Measurements from ENCODE around the gene DHDH. TPM values are rescaled to one million over a fixed set of nuclear protein-coding genes. Genes with fewer than 3 reads are reported as not detected.

DHDH gene
- total and polyA plus RNA-seq, 2 experiments from 2014 or later = 2.2 to 10.2 TPM

- Histone ChIP-seq H3K36me3 (peaks cover 7% of the 10 kb centered on the region), H3K4me3 (no peak overlapping the region), H3K9me3 (ENCODE audit: low read depth) (no peaks in the 10 kb centered on the region), H3K27ac (peak overlapping the region; percentile 82), H3K4me1 (ENCODE audit: low read depth) (peaks cover 17% of the 10 kb centered on the region), H3K27me3 (no peaks in the 10 kb centered on the region)
- DNase-seq (ENCODE audit: low read depth in 1 of 2, low spot score in 1 of 2) = peak in 1 of 2 donors; percentile 40
- no peak for TF ChIP-seq CTCF (IDR thresholded peaks at IDR 0.05; ENCODE audit: low read depth, low read length)
Observed at GRCh38 chr19:48962029-48962848, 28.7 kb downstream of the DHDH start.

GRCh38 chr19:48962849-48963165 is 29.3 kb downstream of the DHDH start:
- Histone ChIP-seq H3K4me3 (no peak overlapping the region), H3K27me3 (no peaks in the 10 kb centered on the region), H3K9me3 (ENCODE audit: low read depth) (no peaks in the 10 kb centered on the region), H3K27ac (peak overlapping the region; percentile 82), H3K36me3 (peaks cover 7% of the 10 kb centered on the region), H3K4me1 (ENCODE audit: low read depth) (peaks cover 17% of the 10 kb centered on the region)
- no peak for DNase-seq (ENCODE audit: low read depth in 1 of 2, low spot score in 1 of 2)
- no peak for TF ChIP-seq CTCF (IDR thresholded peaks at IDR 0.05; ENCODE audit: low read depth, low read length)

GRCh38 chr19:48963371-48964204 is 30.1 kb downstream of the DHDH start:
- peak overlapping the region; percentile 4 for H3K4me3 ChIP-seq
- no peak for TF ChIP-seq CTCF (IDR thresholded peaks at IDR 0.05; ENCODE audit: low read depth, low read length)
- peak; percentile 55 to 76 for DNase-seq (ENCODE audit: low read depth in 1 of 2, low spot score in 1 of 2)
- no peaks in the 10 kb centered on the region for H3K27me3 ChIP-seq
- peaks cover 17% of the 10 kb centered on the region for H3K4me1 ChIP-seq (ENCODE audit: low read depth)
- H3K27ac ChIP-seq = peak overlapping the region; percentile 82
- no peaks in the 10 kb centered on the region for H3K9me3 ChIP-seq (ENCODE audit: low read depth)
- peaks cover 11% of the 10 kb centered on the region for H3K36me3 ChIP-seq

- H3K27ac ChIP-seq = peak overlapping the region; percentile 82
- peak; percentile 21 to 70 for DNase-seq (ENCODE audit: low read depth in 1 of 2, low spot score in 1 of 2)
- peaks cover 17% of the 10 kb centered on the region for H3K4me1 ChIP-seq (ENCODE audit: low read depth)
- H3K27me3 ChIP-seq = no peaks in the 10 kb centered on the region
- no peaks in the 10 kb centered on the region for H3K9me3 ChIP-seq (ENCODE audit: low read depth)
- TF ChIP-seq CTCF (IDR thresholded peaks at IDR 0.05; ENCODE audit: low read depth, low read length) = no peak
- H3K36me3 ChIP-seq = peaks cover 20% of the 10 kb centered on the region
- H3K4me3 ChIP-seq = peak overlapping the region; percentile 62
Observed at GRCh38 chr19:48964205-48965039, 30.9 kb downstream of the DHDH start.
